ENCODE data around the gene PCDHGA6.
"Not testable (repeated sequence)": the region's sequence is repeated elsewhere in the genome, so short reads cannot be mapped to it uniquely, and the experiment has no call there.

Gene PCDHGA6

GRCh38 chr5:141392429-141393198 lies 18.9 kb downstream of the PCDHGA6 start, which contains the start of gene PCDHGA8:
Gene PCDHGA8, plus strand, starts transcription at chr5:141392633. Its CDS starts 181 bp downstream, at chr5:141392814.
- DNase-seq (ENCODE audit: low spot score), result no peak
- FAIRE-seq, result no peak

GRCh38 chr5:141393267-141393666 lies 19.6 kb downstream of the PCDHGA6 start:
- FAIRE-seq (no peak), DNase-seq (ENCODE audit: low spot score) (no peak)

- FAIRE-seq; DNase-seq (ENCODE audit: low spot score): not testable (repeated sequence)
Observed at GRCh38 chr5:141394401-141395187, 20.9 kb downstream of the PCDHGA6 start.

GRCh38 chr5:141397756-141398551 lies 24.3 kb downstream of the PCDHGA6 start, which contains the start of gene PCDHGB5:
Gene PCDHGB5, plus strand, starts transcription at chr5:141397947. Its CDS starts 181 bp downstream, at chr5:141398128.
- not testable (repeated sequence) for FAIRE-seq; DNase-seq (ENCODE audit: low spot score)

GRCh38 chr5:141398608-141399007 lies 24.9 kb downstream of the PCDHGA6 start:
- no peak for DNase-seq (ENCODE audit: low spot score)
- no peak for FAIRE-seq

- DNase-seq (ENCODE audit: low spot score) (no peak), FAIRE-seq (no peak)
Observed at GRCh38 chr5:141399555-141400258, 26.0 kb downstream of the PCDHGA6 start.

GRCh38 chr5:141402553-141403243 lies 29.0 kb downstream of the PCDHGA6 start, which contains the start of gene PCDHGA9:
Gene PCDHGA9, plus strand, starts transcription at chr5:141402778. Its CDS starts 175 bp downstream, at chr5:141402953.
- FAIRE-seq, result no peak

GRCh38 chr5:141403387-141403786 lies 29.7 kb downstream of the PCDHGA6 start:
- DNase-seq (ENCODE audit: low spot score) (no peak), FAIRE-seq (no peak)

More at GRCh38 chr5:141402553-141403243, 29.0 kb downstream of the PCDHGA6 start, which contains the start of gene PCDHGA9:
- DNase-seq (ENCODE audit: low spot score), result no peak

GRCh38 chr5:141407790-141408505 lies 34.3 kb downstream of the PCDHGA6 start, which contains the start of gene PCDHGB6:
Gene PCDHGB6, plus strand, starts transcription at chr5:141408021. Its CDS starts 182 bp downstream, at chr5:141408203.
- peak; percentile 35 for DNase-seq (ENCODE audit: low spot score)
- not testable (repeated sequence) for FAIRE-seq

- no peak for FAIRE-seq
Observed at GRCh38 chr5:141409598-141410306, 36.1 kb downstream of the PCDHGA6 start.

GRCh38 chr5:141411575-141411974 lies 37.9 kb downstream of the PCDHGA6 start:
- FAIRE-seq, result no peak

More at GRCh38 chr5:141409598-141410306, 36.1 kb downstream of the PCDHGA6 start:
- DNase-seq (ENCODE audit: low spot score), result no peak

GRCh38 chr5:141412854-141413539 lies 39.3 kb downstream of the PCDHGA6 start, which contains the start of gene PCDHGA10:
Gene PCDHGA10, plus strand, starts transcription at chr5:141412987. Its CDS starts 189 bp downstream, at chr5:141413176.
- DNase-seq (ENCODE audit: low spot score) (peak; percentile 56), FAIRE-seq (peak; percentile 52)

More at GRCh38 chr5:141411575-141411974, 37.9 kb downstream of the PCDHGA6 start:
- no peak for DNase-seq (ENCODE audit: low spot score)

- no peak for FAIRE-seq
- no peak for DNase-seq (ENCODE audit: low spot score)
Observed at GRCh38 chr5:141413540-141414069, 39.9 kb downstream of the PCDHGA6 start.

- FAIRE-seq, result not testable (repeated sequence)
Observed at GRCh38 chr5:141414548-141415274, 41.0 kb downstream of the PCDHGA6 start.

GRCh38 chr5:141415275-141415618 lies 41.6 kb downstream of the PCDHGA6 start:
- not testable (repeated sequence) for DNase-seq (ENCODE audit: low spot score); FAIRE-seq

More at GRCh38 chr5:141414548-141415274, 41.0 kb downstream of the PCDHGA6 start:
- DNase-seq (ENCODE audit: low spot score), result not testable (repeated sequence)

- FAIRE-seq (peak; percentile 30), DNase-seq (ENCODE audit: low spot score) (peak; percentile 39)
Observed at GRCh38 chr5:141417494-141418172, 43.9 kb downstream of the PCDHGA6 start, which contains the start of gene PCDHGB7. Gene PCDHGB7, plus strand, starts transcription at chr5:141417677. Its CDS starts 183 bp downstream, at chr5:141417860.

Data from RCC 7860 (cell line).